HEK293T (cell line): Measurements from ENCODE around the gene NT5DC2.

Source experiments
- FOXM1 ChIP-seq: fragments of 450-650 bp; IDR thresholded peaks from 2 replicates; pipeline ENCODE4 v1.6.1; 2017; ENCODE audit warnings: mild to moderate bottlenecking, borderline replicate concordance
- PKNOX1 ChIP-seq: fragments of 450-650 bp; IDR thresholded peaks from 2 replicates; pipeline ENCODE4 v1.6.1; 2016
- ZNF384 ChIP-seq: fragments of 450-650 bp; IDR thresholded peaks from 2 replicates; pipeline ENCODE4 v1.6.1; 2016

DNA sequence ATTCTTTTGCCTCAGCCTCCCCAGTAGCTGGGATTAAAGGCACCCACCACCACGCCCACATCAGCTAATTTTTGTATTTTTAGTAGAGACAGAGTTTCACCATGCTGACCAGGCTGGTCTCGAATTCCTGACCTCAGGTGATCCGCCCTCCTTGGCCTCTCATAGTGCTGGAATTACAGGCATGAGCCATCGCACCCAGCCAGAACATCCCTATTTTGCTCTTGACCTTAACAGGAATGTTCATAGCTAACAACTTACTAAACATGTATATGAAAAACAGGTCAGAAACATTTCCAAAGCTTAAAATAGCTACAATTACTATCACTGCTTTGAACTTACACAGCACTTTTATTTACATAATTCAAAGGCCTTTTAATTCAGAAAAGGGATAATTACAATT lies 36.4 kb upstream of the NT5DC2 start:
- TF ChIP-seq ZNF384 (no peak), PKNOX1 (no peak), FOXM1 (no peak)
